ENCODE data around the gene C1QTNF4. TPM values are rescaled to one million over a fixed set of nuclear protein-coding genes. Genes with fewer than 3 reads are reported as not detected.
"Not testable (repeated sequence)": the region's sequence is repeated elsewhere in the genome, so short reads cannot be mapped to it uniquely, and the experiment has no call there.

C1QTNF4 gene
- polyA plus RNA-seq, 2 donors = 0.28 to 0.47 TPM

DNA sequence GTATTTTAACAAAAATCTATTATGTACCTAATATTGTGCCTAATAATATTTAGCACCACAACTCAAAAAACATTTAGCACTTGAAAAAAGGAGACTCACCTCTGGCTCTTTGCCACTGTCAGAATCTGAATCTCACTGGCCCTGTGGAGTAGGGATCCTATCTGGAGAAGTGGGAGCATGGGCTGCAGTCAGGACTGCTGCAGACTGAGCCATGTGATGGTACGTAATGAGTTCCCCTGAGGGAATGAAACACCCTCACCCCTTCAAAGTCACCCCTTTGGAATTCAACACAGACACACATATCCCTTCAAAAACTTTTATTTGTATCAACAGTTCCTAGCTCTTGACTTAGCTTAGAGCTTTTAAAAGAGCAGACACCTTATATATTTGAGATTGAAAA lies 22.3 kb downstream of the C1QTNF4 start:
- 54 to 67% methylated on average over 1 of the region's 1 CpG for WGBS, 2 donors
- Histone ChIP-seq H3K4me1 (ENCODE audit: control insufficient read depth in 2 of 2, insufficient read depth in 2 of 2, low read length in 1 of 2) (peaks cover 0 to 7% of the 10 kb centered on the region in 2 donors), H3K9me3 (ENCODE audit: control insufficient read depth in 2 of 2, insufficient read depth in 1 of 2, low read depth in 1 of 2, low read length in 1 of 2) (no peaks in the 10 kb centered on the region), H3K4me3 (ENCODE audit: low read depth in 1 of 2, low read length in 2 of 2) (no peak overlapping the region), H3K27me3 (ENCODE audit: control insufficient read depth in 1 of 2, insufficient read depth in 2 of 2, low read length in 2 of 2) (no peaks in the 10 kb centered on the region), H3K36me3 (ENCODE audit: control insufficient read depth in 2 of 2, insufficient read depth in 2 of 2, low read length in 1 of 2) (peaks cover 10 to 21% of the 10 kb centered on the region in 2 donors), H3K27ac (ENCODE audit: low read depth in 2 of 2, low read length in 1 of 2) (no peak overlapping the region)

DNA sequence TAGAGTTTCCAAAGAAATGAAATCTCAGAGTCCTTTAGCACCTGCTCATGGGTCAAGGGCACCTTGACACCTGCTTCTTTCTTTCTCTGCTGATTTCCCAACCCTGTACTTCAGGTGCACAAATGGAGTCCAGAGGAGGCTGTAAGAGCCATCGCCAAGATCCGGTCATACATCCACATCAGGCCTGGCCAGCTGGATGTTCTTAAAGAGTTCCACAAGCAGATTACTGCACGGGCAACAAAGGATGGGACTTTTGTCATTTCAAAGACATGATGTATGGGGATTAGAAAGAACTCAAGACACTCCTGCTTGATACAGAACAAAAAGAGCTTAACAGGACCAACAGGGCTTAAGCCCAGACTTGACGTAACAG lies 22.9 kb downstream of the C1QTNF4 start:
- H3K36me3 ChIP-seq (ENCODE audit: control insufficient read depth in 2 of 2, insufficient read depth in 2 of 2, low read length in 1 of 2) = peaks cover 10 to 21% of the 10 kb centered on the region in 2 donors
- WGBS, 2 donors = 62 to 66% methylated on average over 4 of the region's 4 CpGs

DNA sequence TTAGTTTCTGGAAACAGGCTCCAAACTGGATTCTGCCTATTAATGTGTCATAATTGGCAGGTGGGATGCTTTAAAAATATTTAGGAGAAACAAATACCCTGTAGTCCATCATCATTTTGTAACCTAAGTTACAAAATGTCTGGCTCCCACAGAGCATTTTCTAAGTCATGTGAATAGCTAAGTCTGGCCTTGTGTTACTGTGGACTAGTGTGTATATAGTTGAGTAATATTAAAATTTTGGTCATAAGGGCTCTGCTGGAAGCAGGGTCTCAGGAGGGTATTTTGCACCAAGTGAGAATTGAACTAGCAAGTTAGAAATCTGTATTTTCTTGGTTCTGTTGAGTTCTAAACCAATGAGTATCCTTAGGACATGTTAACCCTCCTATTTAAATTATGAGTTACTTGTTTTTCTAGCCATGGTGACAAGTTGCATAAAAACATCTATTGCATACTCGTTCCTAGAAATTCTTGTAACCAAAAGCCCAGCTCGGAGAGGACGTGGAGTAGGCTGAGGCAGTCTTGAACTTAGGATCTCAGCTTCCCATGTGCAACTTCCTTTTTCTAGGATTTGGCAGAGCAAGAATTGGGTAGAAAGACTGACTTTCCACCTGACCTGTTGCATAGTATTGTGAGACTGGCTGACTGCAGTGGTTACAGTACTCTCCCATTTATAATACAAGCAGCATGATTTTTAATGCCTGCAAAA lies 23.4 kb downstream of the C1QTNF4 start:
- WGBS, 2 donors = 84 to 89% methylated on average over 3 of the region's 3 CpGs
- Histone ChIP-seq H3K27ac (ENCODE audit: low read depth in 2 of 2, low read length in 1 of 2) (no peak overlapping the region), H3K4me3 (ENCODE audit: low read depth in 1 of 2, low read length in 2 of 2) (no peak overlapping the region), H3K36me3 (ENCODE audit: control insufficient read depth in 2 of 2, insufficient read depth in 2 of 2, low read length in 1 of 2) (peaks cover 10 to 19% of the 10 kb centered on the region in 2 donors), H3K9me3 (ENCODE audit: control insufficient read depth in 2 of 2, insufficient read depth in 1 of 2, low read depth in 1 of 2, low read length in 1 of 2) (no peaks in the 10 kb centered on the region), H3K27me3 (ENCODE audit: control insufficient read depth in 1 of 2, insufficient read depth in 2 of 2, low read length in 2 of 2) (no peaks in the 10 kb centered on the region), H3K4me1 (ENCODE audit: control insufficient read depth in 2 of 2, insufficient read depth in 2 of 2, low read length in 1 of 2) (peaks cover 0 to 8% of the 10 kb centered on the region in 2 donors)

More for the DNA sequence above, 22.9 kb downstream of the C1QTNF4 start:
- Histone ChIP-seq H3K27ac (ENCODE audit: low read depth in 2 of 2, low read length in 1 of 2) (peak overlapping the region in 1 of 2 donors; percentile 24), H3K4me1 (ENCODE audit: control insufficient read depth in 2 of 2, insufficient read depth in 2 of 2, low read length in 1 of 2) (peaks cover 0 to 7% of the 10 kb centered on the region in 2 donors), H3K4me3 (ENCODE audit: low read depth in 1 of 2, low read length in 2 of 2) (no peak overlapping the region), H3K27me3 (ENCODE audit: control insufficient read depth in 1 of 2, insufficient read depth in 2 of 2, low read length in 2 of 2) (no peaks in the 10 kb centered on the region), H3K9me3 (ENCODE audit: control insufficient read depth in 2 of 2, insufficient read depth in 1 of 2, low read depth in 1 of 2, low read length in 1 of 2) (no peaks in the 10 kb centered on the region)

DNA sequence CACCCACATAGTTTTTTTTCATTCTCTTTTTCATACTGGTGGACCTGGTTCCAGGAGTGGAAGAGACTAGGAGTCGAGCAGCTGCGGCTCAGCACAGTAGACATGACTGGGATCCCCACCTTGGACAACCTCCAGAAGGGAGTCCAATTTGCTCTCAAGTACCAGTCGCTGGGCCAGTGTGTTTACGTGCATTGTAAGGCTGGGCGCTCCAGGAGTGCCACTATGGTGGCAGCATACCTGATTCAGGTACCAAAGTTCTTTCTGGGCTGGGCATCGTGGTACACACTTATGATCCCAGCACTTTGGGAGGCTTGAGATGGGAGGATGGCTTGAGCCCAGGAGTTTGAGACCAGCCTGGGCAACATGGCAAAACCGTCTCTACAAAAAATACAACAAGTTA lies 24.6 kb downstream of the C1QTNF4 start:
- Histone ChIP-seq H3K9me3 (ENCODE audit: control insufficient read depth in 2 of 2, insufficient read depth in 1 of 2, low read depth in 1 of 2, low read length in 1 of 2) (no peaks in the 10 kb centered on the region), H3K36me3 (ENCODE audit: control insufficient read depth in 2 of 2, insufficient read depth in 2 of 2, low read length in 1 of 2) (peaks cover 10 to 17% of the 10 kb centered on the region in 2 donors), H3K27ac (ENCODE audit: low read depth in 2 of 2, low read length in 1 of 2) (no peak overlapping the region), H3K27me3 (ENCODE audit: control insufficient read depth in 1 of 2, insufficient read depth in 2 of 2, low read length in 2 of 2) (no peaks in the 10 kb centered on the region), H3K4me1 (ENCODE audit: control insufficient read depth in 2 of 2, insufficient read depth in 2 of 2, low read length in 1 of 2) (peaks cover 0 to 9% of the 10 kb centered on the region in 2 donors), H3K4me3 (ENCODE audit: low read depth in 1 of 2, low read length in 2 of 2) (no peak overlapping the region)
- 98% methylated on average over 7 of the region's 7 CpGs for WGBS, 2 donors

DNA sequence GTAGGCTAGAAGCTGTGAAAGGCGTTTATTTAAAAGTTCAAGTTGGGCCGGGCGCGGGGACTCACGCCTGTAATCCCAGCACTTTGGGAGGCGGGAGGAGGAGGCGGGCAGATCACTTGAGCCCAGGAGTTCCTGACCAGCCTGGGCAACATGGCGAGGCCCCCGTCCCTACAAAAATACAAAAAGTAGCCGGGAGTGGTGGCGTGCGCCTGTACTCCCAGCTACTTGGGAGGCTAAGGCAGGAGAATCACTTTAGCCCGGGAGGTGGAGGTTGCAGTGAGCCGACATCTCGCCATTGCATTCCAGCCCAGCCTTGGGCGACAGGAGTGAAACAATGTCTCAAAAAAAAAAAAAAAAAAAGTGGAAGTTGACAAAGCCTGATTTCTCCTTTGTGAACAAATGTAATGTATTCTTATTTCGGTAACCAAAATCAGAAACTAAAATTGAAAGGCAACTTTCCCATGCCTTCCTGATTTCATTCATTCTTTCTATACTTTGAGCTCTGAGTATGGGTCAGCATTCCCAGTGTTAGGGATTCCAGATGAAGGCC lies 28.0 kb downstream of the C1QTNF4 start:
- peak overlapping the region; percentile 86 to 97 for H3K4me3 ChIP-seq (ENCODE audit: low read depth in 1 of 2, low read length in 2 of 2)
- H3K4me1 ChIP-seq (ENCODE audit: control insufficient read depth in 2 of 2, insufficient read depth in 2 of 2, low read length in 1 of 2) = peaks cover 0 to 2% of the 10 kb centered on the region in 2 donors
- WGBS, 2 donors = 27 to 28% methylated on average over 17 of the region's 17 CpGs
- peak overlapping the region; percentile 69 to 78 for H3K27ac ChIP-seq (ENCODE audit: low read depth in 2 of 2, low read length in 1 of 2)
- H3K36me3 ChIP-seq (ENCODE audit: control insufficient read depth in 2 of 2, insufficient read depth in 2 of 2, low read length in 1 of 2) = no peaks in the 10 kb centered on the region
- H3K9me3 ChIP-seq (ENCODE audit: control insufficient read depth in 2 of 2, insufficient read depth in 1 of 2, low read depth in 1 of 2, low read length in 1 of 2) = no peaks in the 10 kb centered on the region
- H3K27me3 ChIP-seq (ENCODE audit: control insufficient read depth in 1 of 2, insufficient read depth in 2 of 2, low read length in 2 of 2) = no peaks in the 10 kb centered on the region

DNA sequence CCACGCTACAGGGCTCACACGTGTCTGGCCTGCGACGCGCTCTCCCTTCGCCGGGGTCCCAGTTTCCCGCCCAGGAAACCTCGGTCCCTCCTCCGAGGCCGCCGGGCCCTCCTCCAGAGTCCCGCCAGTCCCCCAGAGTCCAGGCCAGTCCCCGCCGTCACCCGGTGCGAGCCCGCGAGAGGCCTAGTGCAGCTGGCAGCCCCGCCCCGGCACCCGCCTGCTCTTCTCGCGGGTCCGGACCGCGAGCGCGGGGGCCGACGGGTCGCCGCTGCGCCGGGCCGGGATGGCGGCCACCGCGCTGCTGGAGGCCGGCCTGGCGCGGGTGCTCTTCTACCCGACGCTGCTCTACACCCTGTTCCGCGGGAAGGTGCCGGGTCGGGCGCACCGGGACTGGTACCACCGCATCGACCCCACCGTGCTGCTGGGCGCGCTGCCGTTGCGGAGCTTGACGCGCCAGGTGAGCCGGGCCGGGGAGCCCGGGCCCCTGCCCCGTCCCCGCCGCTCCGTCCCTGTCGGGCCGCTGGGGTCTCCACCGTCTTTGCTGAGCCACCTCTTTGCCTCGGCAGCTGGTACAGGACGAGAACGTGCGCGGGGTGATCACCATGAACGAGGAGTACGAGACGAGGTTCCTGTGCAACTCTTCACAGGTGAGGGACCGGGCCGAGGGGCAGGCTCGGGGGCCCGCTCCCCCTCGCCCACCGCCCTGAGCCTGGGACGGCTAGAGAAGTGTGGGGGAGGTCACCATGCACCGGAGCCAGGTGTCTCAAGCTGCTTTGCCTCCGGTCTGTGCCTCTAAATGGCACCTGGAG lies 28.7 kb downstream of the C1QTNF4 start, which contains the start of gene PTPMT1:
Gene PTPMT1 (plus strand): TSS at position 260 of the 809 bp plus-strand sequence. CDS start 24 bp downstream, at position 284.
- WGBS, 2 donors = 0 to 1% methylated on average over 77 to 86 of the region's 86 CpGs
- Histone ChIP-seq H3K36me3 (ENCODE audit: control insufficient read depth in 2 of 2, insufficient read depth in 2 of 2, low read length in 1 of 2) (no peaks in the 10 kb centered on the region), H3K27ac (ENCODE audit: low read depth in 2 of 2, low read length in 1 of 2) (peak within 1 kb of the TSS; percentile 69 to 78), H3K27me3 (ENCODE audit: control insufficient read depth in 1 of 2, insufficient read depth in 2 of 2, low read length in 2 of 2) (no peaks in the 10 kb centered on the region), H3K4me3 (ENCODE audit: low read depth in 1 of 2, low read length in 2 of 2) (peak within 1 kb of the TSS; percentile 86 to 97), H3K9me3 (ENCODE audit: control insufficient read depth in 2 of 2, insufficient read depth in 1 of 2, low read depth in 1 of 2, low read length in 1 of 2) (no peaks in the 10 kb centered on the region), H3K4me1 (ENCODE audit: control insufficient read depth in 2 of 2, insufficient read depth in 2 of 2, low read length in 1 of 2) (peaks cover 0 to 2% of the 10 kb centered on the region in 2 donors)

DNA sequence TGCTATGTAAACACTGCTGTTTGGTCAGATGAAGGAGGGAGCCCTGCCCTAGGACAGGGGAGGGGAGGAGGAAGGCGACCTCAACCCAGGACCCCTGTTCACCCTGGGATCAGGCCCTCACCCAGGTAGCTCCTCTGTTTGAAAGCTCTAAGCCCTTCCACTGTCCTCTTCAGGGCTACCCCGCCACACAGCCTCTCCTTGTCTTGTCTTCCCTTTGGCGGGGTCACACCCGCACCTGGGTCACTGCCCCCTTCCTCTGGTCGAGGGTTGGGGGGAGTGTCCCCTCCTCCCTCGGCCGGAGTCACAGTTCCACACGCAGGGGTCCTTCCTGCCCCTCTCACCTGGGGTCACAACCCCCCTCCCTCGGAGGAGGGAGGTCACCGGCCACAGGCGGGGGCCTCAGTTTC lies 29.3 kb downstream of the C1QTNF4 start:
- 11 to 14% methylated on average over 8 to 11 of the region's 11 CpGs for WGBS, 2 donors
- Histone ChIP-seq H3K36me3 (ENCODE audit: control insufficient read depth in 2 of 2, insufficient read depth in 2 of 2, low read length in 1 of 2) (no peaks in the 10 kb centered on the region), H3K27me3 (ENCODE audit: control insufficient read depth in 1 of 2, insufficient read depth in 2 of 2, low read length in 2 of 2) (no peaks in the 10 kb centered on the region), H3K9me3 (ENCODE audit: control insufficient read depth in 2 of 2, insufficient read depth in 1 of 2, low read depth in 1 of 2, low read length in 1 of 2) (no peaks in the 10 kb centered on the region), H3K27ac (ENCODE audit: low read depth in 2 of 2, low read length in 1 of 2) (peak overlapping the region; percentile 69 to 76), H3K4me1 (ENCODE audit: control insufficient read depth in 2 of 2, insufficient read depth in 2 of 2, low read length in 1 of 2) (peaks cover 0 to 2% of the 10 kb centered on the region in 2 donors), H3K4me3 (ENCODE audit: low read depth in 1 of 2, low read length in 2 of 2) (peak overlapping the region; percentile 86 to 97)

DNA sequence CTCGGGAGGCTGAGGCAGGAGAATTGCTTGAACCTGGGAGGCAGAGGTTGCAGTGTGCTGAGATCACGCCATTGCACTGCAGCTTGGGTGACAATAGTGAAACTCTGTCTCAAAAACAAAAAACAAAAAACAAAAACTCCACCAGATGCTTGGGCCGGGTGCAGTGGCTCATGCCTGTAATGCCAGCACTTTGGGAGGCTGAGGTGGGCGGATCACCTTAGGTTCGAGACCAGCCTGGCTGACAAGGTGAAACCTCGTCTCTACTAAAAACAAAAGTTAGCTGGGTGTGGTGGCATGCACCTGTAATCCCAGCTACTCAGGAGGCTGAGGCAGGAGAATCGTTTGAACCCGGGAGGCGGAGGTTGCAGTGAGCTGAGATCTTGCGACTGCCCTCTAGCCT lies 29.8 kb downstream of the C1QTNF4 start:
- not testable (repeated sequence) for H3K9me3 ChIP-seq (ENCODE audit: control insufficient read depth in 2 of 2, insufficient read depth in 1 of 2, low read depth in 1 of 2, low read length in 1 of 2); H3K4me3 ChIP-seq (ENCODE audit: low read depth in 1 of 2, low read length in 2 of 2); H3K27me3 ChIP-seq (ENCODE audit: control insufficient read depth in 1 of 2, insufficient read depth in 2 of 2, low read length in 2 of 2); H3K4me1 ChIP-seq (ENCODE audit: control insufficient read depth in 2 of 2, insufficient read depth in 2 of 2, low read length in 1 of 2); H3K27ac ChIP-seq (ENCODE audit: low read depth in 2 of 2, low read length in 1 of 2); H3K36me3 ChIP-seq (ENCODE audit: control insufficient read depth in 2 of 2, insufficient read depth in 2 of 2, low read length in 1 of 2)
- 89 to 92% methylated on average over 10 of the region's 10 CpGs for WGBS, 2 donors

DNA sequence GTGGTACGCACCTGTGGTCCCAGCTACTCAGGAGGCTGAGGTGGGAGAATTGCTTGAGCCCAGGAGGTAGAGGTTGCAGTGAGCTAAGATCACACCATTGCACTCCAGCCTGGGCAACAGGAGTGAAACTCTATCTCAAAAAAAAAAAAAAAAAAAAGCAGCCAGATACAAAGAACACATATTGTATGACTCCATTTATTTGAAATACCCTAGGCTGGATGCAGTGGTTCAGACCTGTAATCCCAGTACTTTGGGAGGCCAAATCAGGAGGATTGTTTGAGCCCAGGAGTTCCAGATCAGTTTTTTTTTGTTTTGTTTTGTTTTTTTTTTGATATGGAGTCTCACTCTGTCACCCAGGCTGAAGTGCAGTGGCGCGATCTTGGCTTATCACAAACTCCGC lies 31.8 kb downstream of the C1QTNF4 start:
- H3K4me1 ChIP-seq (ENCODE audit: control insufficient read depth in 2 of 2, insufficient read depth in 2 of 2, low read length in 1 of 2); H3K27ac ChIP-seq (ENCODE audit: low read depth in 2 of 2, low read length in 1 of 2); H3K36me3 ChIP-seq (ENCODE audit: control insufficient read depth in 2 of 2, insufficient read depth in 2 of 2, low read length in 1 of 2); H3K4me3 ChIP-seq (ENCODE audit: low read depth in 1 of 2, low read length in 2 of 2); H3K9me3 ChIP-seq (ENCODE audit: control insufficient read depth in 2 of 2, insufficient read depth in 1 of 2, low read depth in 1 of 2, low read length in 1 of 2); H3K27me3 ChIP-seq (ENCODE audit: control insufficient read depth in 1 of 2, insufficient read depth in 2 of 2, low read length in 2 of 2): not testable (repeated sequence)
- 83 to 98% methylated on average over 4 of the region's 4 CpGs for WGBS, 2 donors

All from esophagus (tissue), 2 donors.